GM18526 (cell line): ENCODE results near the gene ITGB8.

Experiments
- POLR2A ChIP-seq: IDR thresholded peaks from 3 replicates; pipeline ENCODE4 v1.6.1; 2011; ENCODE audit not compliant: insufficient read length; ENCODE audit errors: extremely low read depth

ITGB8 gene

DNA sequence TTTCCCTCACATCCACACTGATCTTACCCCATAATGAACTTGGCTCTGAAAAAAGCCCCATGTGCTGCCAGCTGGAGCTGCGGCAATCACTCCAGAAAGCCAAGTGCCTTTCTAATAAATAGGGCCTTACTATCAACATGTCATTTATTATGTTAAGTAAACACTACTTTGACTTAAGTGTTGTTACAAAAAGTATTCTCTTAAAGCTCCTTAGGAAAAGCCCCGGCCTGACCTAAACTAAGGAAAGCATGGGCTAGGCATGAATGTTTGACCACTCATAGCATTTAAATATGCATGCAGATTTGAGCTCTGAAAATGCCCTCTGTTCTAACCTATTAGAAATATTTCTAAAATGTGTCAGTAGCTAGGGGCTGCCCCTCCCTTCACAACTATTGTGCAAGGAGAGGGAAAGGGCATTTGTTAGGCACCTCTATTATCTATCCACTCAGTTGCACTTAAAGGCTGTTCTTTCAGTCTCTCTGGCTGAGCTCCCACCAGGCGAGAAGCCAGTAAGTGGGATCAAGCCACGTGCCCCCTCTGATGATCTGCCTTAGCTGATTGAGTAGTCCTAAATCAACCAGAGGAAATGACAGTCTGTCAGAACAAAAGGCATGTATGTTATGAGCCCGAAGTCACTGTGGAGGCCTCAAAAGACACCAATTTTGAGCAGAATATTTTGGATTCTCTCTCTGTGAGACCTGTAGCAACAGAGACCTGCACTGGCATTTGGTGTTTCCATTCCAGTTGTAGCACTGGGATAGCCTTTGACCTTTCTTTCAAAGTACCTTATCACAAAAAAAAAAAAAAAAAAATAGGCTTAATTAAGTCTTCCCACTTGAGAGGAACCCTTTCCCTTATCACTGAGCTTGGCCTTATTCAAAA is 77.1 kb downstream of the ITGB8 start:
- TF ChIP-seq POLR2A: no peak

DNA sequence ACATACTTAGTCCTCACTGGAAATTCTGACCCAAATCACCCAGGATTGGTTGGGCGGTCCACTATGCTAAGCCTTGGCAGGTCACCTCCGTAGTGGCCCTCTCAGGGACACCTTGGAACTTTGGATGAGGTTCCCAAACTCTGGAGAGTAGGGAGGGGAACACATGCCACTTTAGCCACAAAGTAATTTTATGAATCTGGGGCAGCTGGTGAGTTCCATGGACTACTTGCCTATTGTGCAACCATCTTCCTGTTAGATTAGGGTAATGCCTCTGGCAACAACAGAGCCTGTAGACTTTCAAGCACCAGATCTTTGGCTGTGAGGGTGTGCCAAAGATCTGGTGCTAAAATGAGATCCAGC is 77.7 kb downstream of the ITGB8 start:
- no peak for TF ChIP-seq POLR2A

GRCh38 chr7:20409961-20410360 is 79.3 kb downstream of the ITGB8 start:
- TF ChIP-seq POLR2A: no peak

DNA sequence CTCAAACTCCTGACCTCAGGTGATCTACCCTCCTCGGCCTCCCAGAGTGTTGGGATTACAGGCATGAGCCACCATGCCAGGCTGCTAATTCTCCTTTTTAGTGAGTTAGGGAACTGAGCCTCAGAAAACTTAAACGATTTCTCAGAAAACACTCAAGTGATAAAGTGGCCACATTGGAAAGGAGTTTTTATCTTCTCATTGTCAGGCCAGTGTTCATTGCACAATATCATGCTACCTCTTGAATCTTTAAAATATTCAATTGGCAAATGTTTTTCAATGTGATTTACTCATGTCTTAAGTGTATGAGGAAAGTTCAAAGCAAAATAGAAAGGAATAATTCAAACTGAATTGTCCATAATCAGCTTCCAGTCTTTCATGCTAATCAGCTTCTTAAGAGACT is 80.7 kb downstream of the ITGB8 start:
- no peak for TF ChIP-seq POLR2A

- TF ChIP-seq POLR2A: no peak
Measured at GRCh38 chr7:20412032-20412431, 81.3 kb downstream of the ITGB8 start.

- TF ChIP-seq POLR2A: no peak
Measured at GRCh38 chr7:20417260-20417659, 86.6 kb downstream of the ITGB8 start.

- TF ChIP-seq POLR2A: no peak
Measured at GRCh38 chr7:20417675-20418382, 87.1 kb downstream of the ITGB8 start.

GRCh38 chr7:20424500-20424899 is 93.8 kb downstream of the ITGB8 start:
- no peak for TF ChIP-seq POLR2A

DNA sequence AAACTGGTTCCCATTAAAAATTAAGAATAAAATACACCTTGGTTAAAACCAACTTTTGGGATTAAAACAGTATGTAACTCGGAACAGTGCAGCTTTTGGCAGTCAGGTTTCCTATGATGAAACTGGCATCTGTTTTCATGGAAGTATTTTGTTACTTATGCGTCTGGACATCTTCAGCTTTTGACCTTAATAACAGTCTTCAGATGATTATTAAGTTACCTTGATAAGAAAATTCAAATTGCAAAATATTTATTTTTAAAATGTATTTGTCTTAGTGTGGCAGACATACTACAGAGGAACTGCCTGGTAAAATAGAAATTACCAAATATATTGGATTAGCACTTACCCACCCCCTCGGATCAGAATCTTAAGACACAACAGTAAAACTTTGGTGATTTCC is 100.0 kb downstream of the ITGB8 start:
- no peak for TF ChIP-seq POLR2A

DNA sequence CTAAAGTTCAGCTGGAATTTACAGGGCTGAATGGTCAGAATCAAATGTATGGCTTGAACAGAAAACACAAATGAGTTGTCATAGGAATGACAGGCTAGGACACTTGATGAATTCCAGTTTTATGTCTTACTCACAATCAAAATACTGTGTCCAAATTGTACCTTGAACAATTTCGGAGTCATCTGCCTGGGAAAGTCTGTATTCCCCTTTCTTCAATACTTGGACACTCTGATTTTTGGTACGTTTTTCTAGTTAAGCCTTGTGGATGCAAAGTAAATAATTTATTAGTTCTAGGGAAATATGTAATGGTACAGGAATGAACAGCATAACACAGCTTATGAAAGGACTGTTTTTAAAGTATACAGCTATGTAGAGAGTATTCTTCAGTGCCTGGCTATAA is 100.4 kb downstream of the ITGB8 start:
- TF ChIP-seq POLR2A: no peak

DNA sequence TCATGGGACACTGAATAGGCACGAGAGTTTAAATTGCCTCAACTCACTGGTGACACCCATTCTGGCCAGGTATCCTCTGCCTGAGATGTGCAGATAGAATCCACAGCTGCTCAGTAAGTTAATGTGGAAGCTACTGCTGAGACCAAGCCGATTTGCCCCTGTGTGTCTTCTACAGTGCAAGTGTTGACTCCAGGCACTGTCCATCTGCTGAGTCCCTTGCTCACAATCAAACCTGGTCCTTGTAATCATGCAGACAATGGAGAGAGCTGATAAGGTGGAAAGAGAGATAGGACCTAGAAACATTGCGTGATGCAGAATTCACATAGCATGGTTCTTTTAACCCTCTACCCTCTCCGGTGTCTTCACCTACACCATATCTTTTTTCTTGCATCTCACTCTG is 101.4 kb downstream of the ITGB8 start:
- no peak for TF ChIP-seq POLR2A

- TF ChIP-seq POLR2A: no peak
Measured at GRCh38 chr7:20435305-20435704, 104.6 kb downstream of the ITGB8 start.

DNA sequence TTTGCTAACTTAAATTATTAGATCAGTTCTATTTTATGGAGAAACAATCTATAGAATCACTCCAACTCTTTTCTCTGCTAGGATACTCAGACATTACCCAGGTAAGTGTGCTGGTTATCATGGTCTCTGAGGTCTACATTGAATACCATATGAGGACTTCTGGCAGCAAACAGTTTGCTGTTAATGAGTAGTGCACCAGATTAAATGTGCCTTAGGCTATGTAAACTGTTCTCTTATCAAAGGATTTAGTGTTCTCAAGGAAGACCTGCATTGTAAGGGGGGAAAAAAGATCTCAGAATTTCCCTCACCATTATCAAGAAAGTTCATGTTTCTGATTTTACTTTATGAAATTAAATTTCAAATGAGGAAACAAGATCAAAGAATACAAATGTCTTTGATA is 107.5 kb downstream of the ITGB8 start:
- TF ChIP-seq POLR2A: no peak

DNA sequence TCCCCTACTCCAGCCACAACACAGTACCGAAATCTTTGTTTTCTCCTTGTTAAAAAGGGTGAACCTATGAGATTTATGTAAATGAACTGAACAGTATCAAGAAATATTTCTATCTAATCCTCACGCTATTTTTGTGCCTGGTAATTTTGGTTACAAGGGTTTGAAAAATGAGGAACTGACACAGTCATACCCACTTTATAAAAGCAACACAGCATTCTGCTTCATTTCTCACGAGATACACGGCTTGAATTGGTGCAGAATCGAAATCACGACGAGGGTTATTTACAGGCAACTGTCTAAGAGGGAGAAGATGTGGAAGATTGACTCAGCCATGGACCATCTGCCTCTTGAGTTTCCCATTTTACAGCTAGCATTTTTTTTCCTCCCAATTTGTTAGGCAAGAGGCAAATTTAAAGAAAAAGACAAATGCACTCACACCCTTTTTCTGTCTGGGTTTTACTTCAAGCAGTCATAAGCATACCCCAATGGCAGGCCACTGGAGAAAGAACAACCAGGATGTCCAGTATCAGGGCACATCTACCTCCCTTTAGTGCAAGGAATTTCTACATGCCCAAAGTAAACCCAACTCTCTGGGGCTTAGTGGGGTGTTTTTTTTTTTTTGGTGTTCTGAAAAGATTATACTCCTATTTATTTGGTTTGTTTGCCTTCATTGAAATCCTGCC is 108.1 kb downstream of the ITGB8 start:
- TF ChIP-seq POLR2A: no peak

DNA sequence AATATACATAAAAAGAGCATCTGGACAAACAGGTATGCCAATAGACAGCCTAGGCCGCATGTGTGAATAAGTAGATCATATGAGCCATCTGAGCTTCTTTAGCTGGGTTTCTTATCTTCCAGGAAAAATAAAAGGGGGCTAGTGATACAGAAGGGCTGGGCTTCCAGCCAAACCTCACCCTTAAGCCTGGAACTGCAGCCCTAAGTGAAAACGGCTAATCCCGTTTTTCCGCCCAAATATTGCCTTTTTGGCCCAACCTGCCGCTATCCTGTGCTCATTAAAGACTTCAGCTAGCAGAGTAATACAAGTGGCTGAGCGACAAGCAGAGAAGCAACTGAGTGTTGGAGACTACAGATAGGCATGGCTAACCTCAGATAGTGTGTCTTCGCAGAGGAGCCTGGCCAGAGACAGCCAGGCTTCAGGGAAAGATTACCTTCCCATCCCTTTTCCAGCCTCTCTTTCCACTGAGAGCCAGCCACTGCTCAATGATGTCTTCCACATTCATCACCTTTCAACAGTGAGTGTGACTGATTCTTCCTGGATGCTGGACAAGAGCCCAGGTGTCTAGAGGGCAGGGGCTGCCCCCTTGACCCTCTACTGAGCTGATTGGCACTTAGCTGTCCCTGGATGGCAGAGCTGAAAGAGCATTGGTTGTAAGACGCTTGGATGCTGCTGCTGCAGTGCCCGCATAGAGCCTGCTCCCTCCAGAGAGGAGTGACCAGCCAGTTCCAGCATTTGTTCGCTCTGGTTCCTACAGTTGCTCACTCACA is 108.9 kb downstream of the ITGB8 start:
- no peak for TF ChIP-seq POLR2A
